Measurements from ENCODE around the gene DSG1. TPM values are rescaled to one million over a fixed set of nuclear protein-coding genes. Genes with fewer than 3 reads are reported as not detected.

DSG1 gene
- not detected for total RNA-seq (2021; fragmentation: NEBNext Ultra II Directional; extraction: Animal tissue kit (Norgen Biotek cat#: 25700))
- long read RNA-seq, result 0 reads

GRCh38 chr18:31317860-31318259, at the start of gene DSG1:
Gene DSG1 (plus strand): TSS chr18:31318160. CDS start chr18:31318301, 141 bp downstream.
- H3K4me3 Mint-ChIP-seq, result no peak within 1 kb of the TSS
- no peaks in the 10 kb centered on the region for H3K27me3 Mint-ChIP-seq (ENCODE audit: insufficient read depth)
- peaks cover 24% of the 10 kb centered on the region for H3K9me3 Mint-ChIP-seq
- no peak within 1 kb of the TSS for H3K27ac Mint-ChIP-seq
- TF ChIP-seq CTCF (IDR thresholded peaks at IDR 0.05), result no peak
- no peaks in the 10 kb centered on the region for H3K4me1 Mint-ChIP-seq (ENCODE audit: low read depth)
- DNase-seq, result no peak
- no peaks in the 10 kb centered on the region for H3K36me3 Mint-ChIP-seq (ENCODE audit: low read depth)

GRCh38 chr18:31268985-31269406, 49.0 kb upstream of the DSG1 start:
- Mint-ChIP-seq H3K9me3 (peaks cover 35% of the 10 kb centered on the region), H3K36me3 (ENCODE audit: low read depth) (no peaks in the 10 kb centered on the region), H3K4me1 (ENCODE audit: low read depth) (no peaks in the 10 kb centered on the region), H3K4me3 (no peak overlapping the region), H3K27ac (no peak overlapping the region), H3K27me3 (ENCODE audit: insufficient read depth) (no peaks in the 10 kb centered on the region; the same call in 1 of the 2 replicates)
- no peak for TF ChIP-seq CTCF (IDR thresholded peaks at IDR 0.05)
- DNase-seq, result no peak

- DNase-seq, result no peak
- no peak overlapping the region for H3K27ac Mint-ChIP-seq
- no peaks in the 10 kb centered on the region; the same call in 1 of the 2 replicates for H3K27me3 Mint-ChIP-seq (ENCODE audit: insufficient read depth)
- TF ChIP-seq CTCF (IDR thresholded peaks at IDR 0.05), result no peak
- no peaks in the 10 kb centered on the region for H3K4me1 Mint-ChIP-seq (ENCODE audit: low read depth)
- peaks cover 35% of the 10 kb centered on the region for H3K9me3 Mint-ChIP-seq
- H3K36me3 Mint-ChIP-seq (ENCODE audit: low read depth), result no peaks in the 10 kb centered on the region
- no peak overlapping the region for H3K4me3 Mint-ChIP-seq
These were observed 48.4 kb upstream of the DSG1 start for GRCh38 chr18:31269566-31269965.

GRCh38 chr18:31270578-31270977, 47.4 kb upstream of the DSG1 start:
- H3K36me3 Mint-ChIP-seq (ENCODE audit: low read depth), result no peaks in the 10 kb centered on the region
- H3K4me1 Mint-ChIP-seq (ENCODE audit: low read depth), result no peaks in the 10 kb centered on the region
- no peak overlapping the region for H3K4me3 Mint-ChIP-seq
- peaks cover 29% of the 10 kb centered on the region for H3K9me3 Mint-ChIP-seq
- DNase-seq, result no peak
- no peaks in the 10 kb centered on the region; the same call in 1 of the 2 replicates for H3K27me3 Mint-ChIP-seq (ENCODE audit: insufficient read depth)
- H3K27ac Mint-ChIP-seq, result no peak overlapping the region
- TF ChIP-seq CTCF (IDR thresholded peaks at IDR 0.05), result no peak

GRCh38 chr18:31273812-31274527, 44.0 kb upstream of the DSG1 start:
- Mint-ChIP-seq H3K27me3 (ENCODE audit: insufficient read depth) (no peaks in the 10 kb centered on the region), H3K9me3 (peaks cover 31% of the 10 kb centered on the region), H3K27ac (no peak overlapping the region), H3K4me3 (no peak overlapping the region), H3K36me3 (ENCODE audit: low read depth) (no peaks in the 10 kb centered on the region), H3K4me1 (ENCODE audit: low read depth) (no peaks in the 10 kb centered on the region)
- no peak for TF ChIP-seq CTCF (IDR thresholded peaks at IDR 0.05)
- no peak for DNase-seq

Measured in HFFc6 (cell line).